DND-41 (cell line): Measurements from ENCODE around the gene SFMBT2.

Experiments
- ATAC-seq: fragments of 200-7000 bp; cut with Tn5 transposase; 3 replicates; pipeline ENCODE4 v1.9.1; 2021; ENCODE audit warnings: low read depth; ENCODE audit not compliant: insufficient read depth
- DNase-seq: peaks from one replicate; pipeline ENCODE4 v3.0.0-alpha.2; 2020
- H2AFZ ChIP-seq: 2 replicates; pipeline ENCODE4 v1.6.0; 2012; ENCODE audit warnings: low read depth, low read length
- H3K27ac ChIP-seq: 2 replicates; pipeline ENCODE4 v1.5.1; 2012; ENCODE audit warnings: low read length, inconsistent platforms
- H3K27me3 ChIP-seq: fragments of 200-600 bp; sonication (generic); 2 replicates; pipeline ENCODE4 v1.6.0; 2012; ENCODE audit warnings: low read length, mild to moderate bottlenecking, inconsistent platforms; ENCODE audit not compliant: insufficient read depth, poor library complexity
- H3K36me3 ChIP-seq: 2 replicates; pipeline ENCODE4 v1.5.1; 2012; ENCODE audit warnings: low read length, inconsistent platforms; ENCODE audit not compliant: insufficient read depth
- H3K4me1 ChIP-seq: 2 replicates; pipeline ENCODE4 v1.5.1; 2012; ENCODE audit warnings: mild to moderate bottlenecking, low read length; ENCODE audit not compliant: insufficient read depth
- H3K4me2 ChIP-seq: 2 replicates; pipeline ENCODE4 v1.6.0; 2012; ENCODE audit warnings: mild to moderate bottlenecking, moderate library complexity, low read length, inconsistent platforms; ENCODE audit not compliant: insufficient read depth
- H3K4me3 ChIP-seq, 2 experiments: fragments of 200-600 bp in 1 of 2; shearing (Covaris generic) in 1 of 2; 2 replicates each; pipeline ENCODE4 v1.5.1; 2012 to 2016; ENCODE audit warnings: inconsistent platforms in 2 of 2, low read length in 2 of 2, mild to moderate bottlenecking in 2 of 2, low read depth in 1 of 2, moderate library complexity in 1 of 2
- H3K79me2 ChIP-seq: 2 replicates; pipeline ENCODE4 v1.6.0; 2012; ENCODE audit warnings: low read length, inconsistent platforms; ENCODE audit not compliant: insufficient read depth
- H3K9ac ChIP-seq: 2 replicates; pipeline ENCODE4 v1.6.0; 2012; ENCODE audit warnings: low read depth, mild to moderate bottlenecking, inconsistent platforms, low read length, moderate library complexity
- H3K9me3 ChIP-seq: 2 replicates; pipeline ENCODE4 v1.5.1; 2012; ENCODE audit warnings: low read length, moderate library complexity, mild to moderate bottlenecking, inconsistent platforms; ENCODE audit not compliant: insufficient read depth, severe bottlenecking
- H4K20me1 ChIP-seq: 2 replicates; pipeline ENCODE4 v1.6.0; 2012; ENCODE audit warnings: low read length; ENCODE audit not compliant: insufficient read depth
- EZH2 ChIP-seq: IDR thresholded peaks from 3 replicates; pipeline ENCODE4 v1.6.1; 2012; ENCODE audit warnings: borderline replicate concordance, low read depth, mild to moderate bottlenecking, moderate library complexity, low read length, inconsistent platforms; ENCODE audit not compliant: severe bottlenecking
- TF ChIP-seq, protein P1 (sequence below): IDR thresholded peaks from 2 replicates; pipeline ENCODE4 v1.5.1; 2012; ENCODE audit warnings: borderline replicate concordance, low read length, moderate library complexity, mild to moderate bottlenecking; ENCODE audit not compliant: poor library complexity, severe bottlenecking; ENCODE audit errors: extremely low read depth

The SFMBT2 gene

DNA sequence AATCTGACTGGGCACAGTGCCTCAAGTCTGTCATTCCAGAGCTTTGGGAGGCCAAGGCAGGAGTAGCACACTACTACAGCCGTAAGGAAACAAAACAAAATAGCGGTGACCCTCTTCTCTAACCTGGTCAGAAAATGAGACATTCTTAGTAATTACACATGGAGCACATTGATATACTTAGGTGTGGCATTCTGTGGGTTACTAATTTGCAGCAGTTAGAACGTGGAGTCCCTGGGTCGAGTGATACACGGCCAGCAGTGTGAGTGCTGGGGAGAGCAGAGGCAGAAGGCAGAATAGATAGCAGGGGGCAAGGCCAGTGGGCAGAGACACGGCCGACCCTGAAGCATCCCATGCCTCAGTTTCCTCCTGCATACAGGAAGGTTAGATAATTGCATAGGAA, 28.9 kb upstream of the SFMBT2 start:
- DNase-seq (no peak), ATAC-seq (no peak)
- no peaks in the 10 kb centered on the region for H3K9me3 ChIP-seq
- TF ChIP-seq, protein P1, sequence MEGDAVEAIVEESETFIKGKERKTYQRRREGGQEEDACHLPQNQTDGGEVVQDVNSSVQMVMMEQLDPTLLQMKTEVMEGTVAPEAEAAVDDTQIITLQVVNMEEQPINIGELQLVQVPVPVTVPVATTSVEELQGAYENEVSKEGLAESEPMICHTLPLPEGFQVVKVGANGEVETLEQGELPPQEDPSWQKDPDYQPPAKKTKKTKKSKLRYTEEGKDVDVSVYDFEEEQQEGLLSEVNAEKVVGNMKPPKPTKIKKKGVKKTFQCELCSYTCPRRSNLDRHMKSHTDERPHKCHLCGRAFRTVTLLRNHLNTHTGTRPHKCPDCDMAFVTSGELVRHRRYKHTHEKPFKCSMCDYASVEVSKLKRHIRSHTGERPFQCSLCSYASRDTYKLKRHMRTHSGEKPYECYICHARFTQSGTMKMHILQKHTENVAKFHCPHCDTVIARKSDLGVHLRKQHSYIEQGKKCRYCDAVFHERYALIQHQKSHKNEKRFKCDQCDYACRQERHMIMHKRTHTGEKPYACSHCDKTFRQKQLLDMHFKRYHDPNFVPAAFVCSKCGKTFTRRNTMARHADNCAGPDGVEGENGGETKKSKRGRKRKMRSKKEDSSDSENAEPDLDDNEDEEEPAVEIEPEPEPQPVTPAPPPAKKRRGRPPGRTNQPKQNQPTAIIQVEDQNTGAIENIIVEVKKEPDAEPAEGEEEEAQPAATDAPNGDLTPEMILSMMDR = no peak
- no peak for TF ChIP-seq EZH2
- no peaks in the 10 kb centered on the region for H3K79me2 ChIP-seq
- no peak overlapping the region for H3K4me2 ChIP-seq
- H2AFZ ChIP-seq = no peak overlapping the region
- H3K4me1 ChIP-seq = peaks cover 6% of the 10 kb centered on the region; the same call in 1 of the 2 replicates
- no peak overlapping the region for H3K4me3 ChIP-seq
- no peaks in the 10 kb centered on the region for H4K20me1 ChIP-seq
- H3K27me3 ChIP-seq = no peaks in the 10 kb centered on the region
- no peak overlapping the region for H3K9ac ChIP-seq
- no peaks in the 10 kb centered on the region for H3K36me3 ChIP-seq
- H3K27ac ChIP-seq = no peak overlapping the region

DNA sequence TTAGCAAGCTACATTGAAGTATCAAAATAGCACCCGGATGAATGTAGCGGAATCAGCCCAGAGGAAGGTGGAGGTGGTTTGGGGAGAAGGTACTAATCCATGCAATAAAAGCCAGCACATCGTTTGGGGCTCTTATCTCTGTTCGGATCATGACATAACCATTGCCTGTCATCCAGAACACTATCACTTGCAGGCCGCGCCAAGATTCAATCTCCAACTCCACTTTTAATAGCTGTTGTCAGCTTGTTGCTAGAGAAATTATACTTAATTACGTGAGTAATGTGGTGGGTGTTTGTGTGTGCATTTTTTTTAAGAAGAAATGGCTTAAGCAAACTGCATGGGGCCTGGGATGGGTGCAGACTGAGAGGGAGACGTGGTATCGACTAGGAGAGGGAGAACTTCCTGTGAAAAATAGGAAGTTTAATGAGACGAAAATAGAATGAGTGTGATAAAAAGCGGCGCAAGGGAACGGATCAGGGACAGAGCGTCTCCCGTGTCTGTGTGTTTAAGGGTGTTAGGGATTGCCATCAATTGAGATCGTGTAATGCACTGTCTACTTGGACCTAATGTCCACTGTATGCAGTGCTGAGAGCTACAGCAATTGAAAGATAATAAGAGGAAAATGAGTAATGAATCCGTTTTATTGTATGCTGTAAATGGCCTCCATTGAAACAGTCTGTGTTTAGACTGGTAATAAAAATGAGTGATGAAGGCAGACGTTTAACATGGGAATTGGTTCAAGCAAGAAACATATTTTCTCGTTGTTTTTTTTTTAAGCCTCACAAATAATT, 27.6 kb upstream of the SFMBT2 start:
- Histone ChIP-seq H3K4me2 (no peak overlapping the region), H3K9ac (no peak overlapping the region), H3K9me3 (no peaks in the 10 kb centered on the region), H3K79me2 (no peaks in the 10 kb centered on the region), H3K4me3 (no peak overlapping the region), H3K27me3 (no peaks in the 10 kb centered on the region), H3K36me3 (no peaks in the 10 kb centered on the region), H2AFZ (no peak overlapping the region), H4K20me1 (no peaks in the 10 kb centered on the region), H3K27ac (no peak overlapping the region), H3K4me1 (peaks cover 6% of the 10 kb centered on the region; the same call in 1 of the 2 replicates)
- TF ChIP-seq EZH2 = no peak
- TF ChIP-seq, protein P1 = no peak
- DNase-seq (no peak), ATAC-seq (no peak)

DNA sequence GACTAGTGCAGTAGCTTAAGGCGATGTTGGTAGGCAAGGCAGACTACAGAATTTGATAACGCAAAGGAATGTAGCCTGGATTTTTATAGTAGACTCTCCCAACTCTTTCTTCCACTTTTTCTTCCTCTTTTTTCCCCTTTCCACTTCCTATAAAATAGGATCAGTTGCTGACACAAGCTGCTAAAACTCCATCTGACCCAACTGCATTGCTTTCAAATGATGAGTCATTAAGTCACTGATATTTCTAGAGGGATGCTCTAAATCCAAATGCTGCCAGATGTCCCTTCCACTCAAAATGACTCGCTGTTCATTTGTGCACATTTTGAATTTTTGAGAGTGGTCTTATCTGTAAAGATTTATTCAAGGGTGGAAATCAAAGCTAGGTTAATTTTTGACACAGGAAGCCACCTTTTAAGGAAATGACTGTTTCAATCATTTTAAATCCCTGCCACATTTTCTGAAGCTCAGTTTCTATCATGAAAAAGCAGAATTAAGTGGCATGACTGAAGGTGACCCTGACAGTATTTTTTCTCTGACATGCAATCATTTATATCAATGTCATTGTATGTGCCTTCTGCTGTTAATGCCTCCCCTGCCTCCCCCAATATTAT, 25.8 kb upstream of the SFMBT2 start:
- no peak for ATAC-seq

More for the DNA sequence above, 25.8 kb upstream of the SFMBT2 start:
- Histone ChIP-seq H3K36me3 (no peaks in the 10 kb centered on the region), H3K9me3 (no peaks in the 10 kb centered on the region), H3K27me3 (no peaks in the 10 kb centered on the region), H3K79me2 (no peaks in the 10 kb centered on the region), H3K27ac (no peak overlapping the region), H3K4me1 (peaks cover 6% of the 10 kb centered on the region; the same call in 1 of the 2 replicates), H3K4me3 (no peak overlapping the region), H3K4me2 (no peak overlapping the region), H4K20me1 (no peaks in the 10 kb centered on the region), H2AFZ (no peak overlapping the region), H3K9ac (no peak overlapping the region)
- no peak for DNase-seq
- TF ChIP-seq, protein P1 = no peak
- no peak for TF ChIP-seq EZH2
